ENCODE measurements around the gene GPR183.

The GPR183 gene

DNA sequence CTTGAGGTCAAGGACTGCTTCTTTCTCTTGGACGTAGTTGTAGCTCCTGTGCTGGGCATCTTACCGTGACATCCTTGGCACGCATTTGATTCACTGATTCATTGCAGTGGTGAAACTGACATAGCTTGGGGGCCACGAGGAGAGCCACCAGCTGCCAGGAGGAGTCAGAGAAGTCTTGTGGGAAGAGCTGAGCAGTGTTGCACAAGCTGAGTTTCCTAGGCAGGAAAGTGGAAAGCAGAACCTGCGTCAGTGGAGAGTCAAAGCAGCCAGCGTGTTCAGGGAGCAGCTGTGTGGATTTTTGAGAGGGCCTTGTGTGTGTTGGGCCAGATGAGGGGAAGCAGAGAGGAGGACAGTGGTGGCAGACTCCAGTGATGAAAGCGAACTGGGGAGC lies 5.3 kb upstream of the GPR183 start:
- no peak for DNase-seq (ENCODE audit: low spot score)

DNA sequence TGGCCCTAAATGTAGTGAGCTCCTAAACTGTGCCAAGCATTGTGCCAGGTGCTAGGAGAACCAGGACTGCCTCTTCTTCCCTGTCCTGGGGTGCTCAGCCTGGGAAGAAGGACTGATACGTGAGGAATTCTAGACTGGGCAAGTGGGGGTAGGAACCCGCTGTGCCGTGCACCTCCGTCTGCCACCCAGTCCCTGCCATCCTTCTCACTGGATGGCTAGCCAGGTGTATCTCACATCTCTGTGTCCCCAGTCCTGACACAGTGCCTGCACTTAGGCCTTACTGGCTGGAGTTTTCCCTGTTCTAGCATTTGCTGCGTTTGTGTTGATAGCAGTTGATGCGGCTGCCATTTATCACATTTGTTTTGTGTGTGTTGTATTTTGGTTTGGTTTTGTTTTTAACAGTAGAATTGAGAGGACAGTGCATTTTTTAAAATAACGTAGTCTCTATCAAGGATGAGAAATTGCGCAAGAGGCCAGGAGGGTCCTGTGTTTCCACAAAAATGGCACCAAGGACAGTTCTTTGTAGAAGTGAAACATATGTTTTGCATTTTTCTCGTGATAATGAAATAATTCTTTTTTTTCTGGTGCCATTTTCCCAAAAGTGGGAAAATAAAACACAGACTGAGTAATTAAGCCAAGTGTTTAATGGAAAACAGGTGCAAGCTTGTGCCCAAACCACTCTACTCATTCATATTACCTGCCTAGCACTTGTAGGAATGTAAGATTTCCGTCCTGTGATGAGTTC lies 4.7 kb upstream of the GPR183 start:
- DNase-seq (ENCODE audit: low spot score): no peak

GRCh38 chr13:99311137-99311536 lies 3.9 kb upstream of the GPR183 start:
- no peak for DNase-seq (ENCODE audit: low spot score)

DNA sequence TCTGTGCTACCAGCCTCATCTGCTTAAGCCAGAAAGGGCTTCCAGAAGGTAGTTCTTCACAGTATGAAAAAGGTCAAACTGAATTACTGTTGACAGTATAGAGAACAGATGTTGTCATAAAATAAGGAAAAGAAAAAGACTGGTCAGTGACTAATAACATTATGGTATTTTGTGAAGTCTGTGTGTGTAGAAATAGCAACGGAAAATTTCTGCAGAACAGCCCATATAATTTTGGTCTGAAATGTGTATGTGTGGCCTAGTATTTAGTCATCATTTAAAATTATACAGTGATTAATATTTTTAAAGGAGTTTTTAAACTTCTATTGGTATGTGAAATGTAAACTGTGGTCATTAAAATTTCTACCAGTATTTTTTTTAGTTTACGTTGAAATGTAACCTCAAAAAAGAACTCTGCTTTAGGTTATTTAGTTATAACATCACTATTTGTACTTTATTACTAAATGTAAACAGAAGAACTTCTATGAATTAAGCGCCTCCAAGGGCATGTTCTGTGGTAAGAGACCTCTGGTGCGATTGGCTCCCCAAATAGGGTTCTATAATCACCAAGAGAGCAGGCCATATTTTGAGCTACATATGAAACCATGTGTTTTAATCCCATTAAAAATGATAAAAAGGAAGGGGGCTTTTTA lies 3.3 kb upstream of the GPR183 start:
- DNase-seq (ENCODE audit: low spot score): no peak

DNA sequence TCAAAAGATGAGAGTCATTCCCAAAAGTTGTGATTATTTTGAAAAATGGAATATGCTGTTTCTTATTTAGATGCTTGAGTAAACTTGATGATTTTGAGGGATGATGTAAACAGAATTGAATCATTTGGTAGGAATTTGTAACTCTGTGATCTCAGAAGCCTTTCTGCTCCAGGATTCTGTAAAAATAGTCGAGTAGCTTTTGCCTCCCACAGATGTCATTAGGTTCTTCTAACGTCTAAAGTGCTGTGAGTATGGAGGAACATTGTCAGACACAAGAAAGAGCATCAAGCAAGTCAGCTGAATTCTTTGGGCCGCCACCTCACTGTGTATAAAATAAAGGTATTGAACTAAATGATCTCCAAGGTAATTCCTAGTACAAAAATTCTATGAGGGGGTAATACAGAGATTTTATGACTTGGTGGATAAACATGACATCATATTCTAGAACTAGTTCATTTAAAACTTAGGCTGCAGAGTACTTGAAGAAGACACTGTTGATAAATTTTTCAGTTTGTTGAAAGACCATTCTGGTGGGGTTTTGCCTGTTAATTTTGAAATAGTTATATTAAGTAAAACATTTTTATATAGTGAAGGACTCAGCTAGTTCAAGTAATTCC lies 1.4 kb upstream of the GPR183 start:
- no peak for DNase-seq (ENCODE audit: low spot score)

- peak; percentile 49 for DNase-seq (ENCODE audit: low spot score)
Observed at GRCh38 chr13:99307648-99308339, 595 bp upstream of the GPR183 start.

- DNase-seq (ENCODE audit: low spot score): no peak
Observed at GRCh38 chr13:99305566-99305965, 1.6 kb downstream of the GPR183 start.

DNA sequence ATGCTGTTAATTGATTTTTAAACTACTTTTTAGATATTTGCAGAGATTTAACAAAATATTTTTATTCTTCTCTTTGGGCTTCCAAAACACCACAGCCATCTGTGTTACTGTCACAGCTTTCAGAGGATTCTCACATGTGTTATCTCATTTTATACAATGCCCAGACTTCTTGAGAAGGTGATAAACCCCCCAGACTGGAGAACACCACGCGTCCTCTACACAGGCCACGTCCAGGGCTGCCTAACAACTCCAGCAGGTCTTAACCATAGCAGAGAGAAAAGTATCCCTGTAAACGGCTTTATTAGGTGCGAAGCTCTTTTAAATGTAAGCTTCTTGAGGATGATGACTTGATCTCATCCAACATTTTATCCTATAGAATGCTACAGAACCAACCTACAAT lies 2.0 kb downstream of the GPR183 start:
- no peak for DNase-seq (ENCODE audit: low spot score)

GRCh38 chr13:99304541-99304940 lies 2.7 kb downstream of the GPR183 start:
- DNase-seq (ENCODE audit: low spot score): no peak

GRCh38 chr13:99303863-99304521 lies 3.2 kb downstream of the GPR183 start:
- no peak for DNase-seq (ENCODE audit: low spot score)

DNA sequence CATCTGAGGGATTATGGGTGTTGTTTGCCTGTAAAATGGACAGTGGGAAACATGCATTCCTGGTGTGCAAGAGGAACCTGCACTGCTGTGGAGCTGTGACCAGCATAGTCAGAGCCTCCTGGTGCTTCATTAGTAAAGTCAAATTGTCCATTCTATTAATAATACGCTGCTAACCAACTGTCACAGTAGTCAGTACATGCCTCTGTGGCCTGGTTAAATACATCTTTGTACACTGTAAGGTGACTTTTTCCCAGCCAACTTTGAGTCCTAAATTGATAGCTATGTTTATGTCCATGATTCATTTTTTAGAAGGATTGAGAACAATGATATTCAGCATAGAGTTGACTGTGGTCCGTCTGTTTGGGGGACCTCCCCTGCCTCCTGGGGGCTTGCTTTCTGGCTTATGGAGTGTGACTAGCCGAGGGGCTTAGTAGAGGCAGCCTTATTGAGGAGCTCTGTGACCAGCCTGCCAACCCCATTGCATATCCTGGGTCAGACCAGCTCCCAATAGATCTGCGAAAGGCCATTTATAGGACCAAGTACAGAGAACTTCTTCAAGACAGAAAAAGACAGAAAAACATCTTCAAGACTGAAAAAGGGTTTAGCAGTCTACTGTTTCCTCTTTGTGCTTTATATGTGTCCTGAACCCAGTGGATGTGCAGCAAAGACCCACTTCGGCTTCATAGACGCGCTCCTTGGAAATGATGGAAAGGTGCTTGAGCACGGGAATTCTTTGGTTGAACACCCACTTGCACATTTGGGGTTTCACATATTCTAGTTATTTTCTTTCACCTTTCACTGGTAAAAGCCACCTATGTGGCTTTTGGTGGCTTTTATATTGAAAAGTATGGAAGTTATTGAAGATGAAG lies 4.3 kb downstream of the GPR183 start:
- no peak for DNase-seq (ENCODE audit: low spot score)

GRCh38 chr13:99301913-99302636 lies 5.1 kb downstream of the GPR183 start:
- DNase-seq (ENCODE audit: low spot score): no peak

- DNase-seq (ENCODE audit: low spot score): no peak
Observed at GRCh38 chr13:99301056-99301838, 6.0 kb downstream of the GPR183 start.

DNA sequence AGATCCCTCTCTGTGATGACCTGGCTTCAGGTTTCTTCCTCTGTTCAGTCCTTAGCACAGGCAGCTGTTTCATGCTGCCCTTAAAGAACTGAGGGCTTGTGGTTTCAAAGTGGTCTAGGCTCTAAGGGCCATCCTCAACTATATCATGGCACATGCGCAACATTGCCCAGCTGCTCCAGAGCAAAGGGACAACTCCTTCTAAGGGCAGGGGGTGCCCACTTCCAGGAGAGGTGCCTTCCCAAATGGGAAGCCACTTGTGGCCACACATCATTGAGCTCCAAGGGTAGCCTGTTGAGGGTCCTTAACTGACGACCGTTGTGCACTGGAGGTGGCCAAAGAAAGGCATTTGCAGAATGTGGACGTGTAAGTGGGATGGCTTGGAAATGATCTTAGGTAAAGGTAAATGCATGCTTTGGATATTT lies 7.3 kb downstream of the GPR183 start:
- DNase-seq (ENCODE audit: low spot score): no peak

- DNase-seq (ENCODE audit: low spot score): no peak
Observed at GRCh38 chr13:99299256-99299919, 7.8 kb downstream of the GPR183 start.

GRCh38 chr13:99298056-99298455 lies 9.1 kb downstream of the GPR183 start:
- DNase-seq (ENCODE audit: low spot score): no peak

GRCh38 chr13:99297331-99297730 lies 9.9 kb downstream of the GPR183 start:
- no peak for DNase-seq (ENCODE audit: low spot score)

GRCh38 chr13:99296398-99296797 lies 10.8 kb downstream of the GPR183 start:
- no peak for DNase-seq (ENCODE audit: low spot score)
